A549 (cell line): Measurements from ENCODE around the gene TMED9.

ENCODE experiments used
- CHD2 ChIP-seq: fragments of 150-350 bp; IDR thresholded peaks from 2 replicates; pipeline ENCODE4 v1.6.1; 2014; ENCODE audit warnings: low read length; ENCODE audit not compliant: partially characterized antibody
- CTCF ChIP-seq: fragments of >200 bp; sonication (Bioruptor Twin); formaldehyde crosslinking; IDR thresholded peaks from 3 replicates; pipeline ENCODE4 v1.5.1; 2016
- EP300 ChIP-seq, 2 experiments: fragments of >200 bp; sonication (Bioruptor Twin); formaldehyde crosslinking; IDR thresholded peaks; 2 replicates in 1 of 2; 3 replicates in 1 of 2; pipeline ENCODE4 v1.6.1; 2016 to 2017
- KDM1A ChIP-seq: fragments of 200-600 bp; sonication (generic); IDR thresholded peaks from 2 replicates; pipeline ENCODE4 v1.6.1; 2016; ENCODE audit warnings: low read depth, mild to moderate bottlenecking
- MAZ ChIP-seq: fragments of 150-350 bp; IDR thresholded peaks from 2 replicates; pipeline ENCODE4 v1.6.1; 2014; ENCODE audit warnings: antibody characterized with exemption, low read depth, low read length, borderline replicate concordance
- NFE2L2 ChIP-seq: fragments of 150-350 bp; conservative IDR thresholded peaks from 2 replicates; pipeline ENCODE4 v1.6.1; 2014; ENCODE audit warnings: low read length
- RAD21 ChIP-seq, 2 experiments: fragments of >200 bp in 1 of 2; sonication (Bioruptor Twin) in 1 of 2; formaldehyde crosslinking in 1 of 2; IDR thresholded peaks in 1 of 2; conservative IDR thresholded peaks in 1 of 2; 2 replicates in 1 of 2; 3 replicates in 1 of 2; pipeline ENCODE4 v1.6.1; 2012 to 2018; ENCODE audit warnings: inconsistent platforms in 1 of 2
- SMC3 ChIP-seq: fragments of >200 bp; sonication (Bioruptor Twin); formaldehyde crosslinking; IDR thresholded peaks from 3 replicates; pipeline ENCODE4 v1.6.1; 2018; ENCODE audit warnings: inconsistent platforms
- ZC3H11A ChIP-seq: fragments of 450-650 bp; IDR thresholded peaks from 2 replicates; pipeline ENCODE4 v1.6.1; 2014; ENCODE audit warnings: antibody characterized with exemption, mild to moderate bottlenecking
- TF ChIP-seq, protein P1 (sequence below): fragments of 200-600 bp; sonication (generic); IDR thresholded peaks from 2 replicates; pipeline ENCODE4 v1.6.1; 2016; ENCODE audit warnings: antibody characterized with exemption, mild to moderate bottlenecking, moderate library complexity
- TF ChIP-seq, protein P2 (sequence below): fragments of >200 bp; sonication (Bioruptor Twin); formaldehyde crosslinking; IDR thresholded peaks from 3 replicates; pipeline ENCODE4 v1.6.1; 2016
- TF ChIP-seq, protein P3 (sequence below): IDR thresholded peaks from 2 replicates; pipeline ENCODE4 v1.6.1; 2012

DNA sequence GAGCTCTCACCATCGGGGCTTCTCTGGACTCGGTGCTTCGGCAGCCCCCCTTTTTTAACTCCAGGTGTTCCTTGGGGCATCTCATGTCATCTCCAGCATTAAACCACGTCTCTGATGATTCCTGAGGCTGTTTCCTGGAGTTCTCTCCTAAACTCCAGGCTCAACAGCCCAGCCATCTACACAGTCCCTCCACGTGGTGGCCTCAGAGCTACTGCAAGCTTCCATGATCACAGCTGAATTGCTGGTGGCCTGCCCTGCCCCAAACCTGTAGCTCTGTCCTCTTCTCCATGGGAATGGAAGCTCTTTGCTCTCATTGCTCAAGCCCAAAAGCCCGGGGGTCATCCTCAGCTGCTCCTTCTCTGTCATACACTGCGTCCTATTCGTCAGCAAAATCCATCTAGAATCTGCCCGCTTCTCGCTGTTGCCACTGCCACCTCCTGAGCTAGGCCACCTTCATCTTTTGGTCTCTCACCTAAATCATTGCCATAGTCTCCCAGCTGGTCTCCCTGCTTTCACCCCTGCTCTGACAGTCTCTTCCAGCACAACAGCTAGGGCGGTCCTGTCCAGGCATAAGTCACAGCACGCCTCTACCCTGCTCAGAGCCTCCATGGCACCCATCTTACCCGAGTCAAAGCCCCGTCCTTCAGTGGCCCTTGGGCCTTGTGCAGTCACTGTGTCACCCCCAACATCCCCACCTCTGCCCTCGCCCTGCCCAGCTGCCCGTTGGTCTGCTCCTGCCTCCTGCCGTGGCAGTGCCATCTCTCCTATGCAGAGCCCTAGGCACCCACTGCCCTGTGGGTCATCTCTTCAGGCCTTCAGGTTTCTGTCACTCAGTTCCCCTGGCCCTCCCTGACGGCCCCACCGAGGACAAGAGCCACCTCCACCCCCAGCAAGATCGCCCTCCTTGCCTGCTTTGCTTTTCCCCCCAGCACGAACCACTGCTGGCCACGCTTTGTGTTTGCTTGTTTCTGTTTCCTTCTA lies 14.4 kb downstream of the TMED9 start:
- TF ChIP-seq, protein P1, sequence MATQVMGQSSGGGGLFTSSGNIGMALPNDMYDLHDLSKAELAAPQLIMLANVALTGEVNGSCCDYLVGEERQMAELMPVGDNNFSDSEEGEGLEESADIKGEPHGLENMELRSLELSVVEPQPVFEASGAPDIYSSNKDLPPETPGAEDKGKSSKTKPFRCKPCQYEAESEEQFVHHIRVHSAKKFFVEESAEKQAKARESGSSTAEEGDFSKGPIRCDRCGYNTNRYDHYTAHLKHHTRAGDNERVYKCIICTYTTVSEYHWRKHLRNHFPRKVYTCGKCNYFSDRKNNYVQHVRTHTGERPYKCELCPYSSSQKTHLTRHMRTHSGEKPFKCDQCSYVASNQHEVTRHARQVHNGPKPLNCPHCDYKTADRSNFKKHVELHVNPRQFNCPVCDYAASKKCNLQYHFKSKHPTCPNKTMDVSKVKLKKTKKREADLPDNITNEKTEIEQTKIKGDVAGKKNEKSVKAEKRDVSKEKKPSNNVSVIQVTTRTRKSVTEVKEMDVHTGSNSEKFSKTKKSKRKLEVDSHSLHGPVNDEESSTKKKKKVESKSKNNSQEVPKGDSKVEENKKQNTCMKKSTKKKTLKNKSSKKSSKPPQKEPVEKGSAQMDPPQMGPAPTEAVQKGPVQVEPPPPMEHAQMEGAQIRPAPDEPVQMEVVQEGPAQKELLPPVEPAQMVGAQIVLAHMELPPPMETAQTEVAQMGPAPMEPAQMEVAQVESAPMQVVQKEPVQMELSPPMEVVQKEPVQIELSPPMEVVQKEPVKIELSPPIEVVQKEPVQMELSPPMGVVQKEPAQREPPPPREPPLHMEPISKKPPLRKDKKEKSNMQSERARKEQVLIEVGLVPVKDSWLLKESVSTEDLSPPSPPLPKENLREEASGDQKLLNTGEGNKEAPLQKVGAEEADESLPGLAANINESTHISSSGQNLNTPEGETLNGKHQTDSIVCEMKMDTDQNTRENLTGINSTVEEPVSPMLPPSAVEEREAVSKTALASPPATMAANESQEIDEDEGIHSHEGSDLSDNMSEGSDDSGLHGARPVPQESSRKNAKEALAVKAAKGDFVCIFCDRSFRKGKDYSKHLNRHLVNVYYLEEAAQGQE, result no peak
- TF ChIP-seq CTCF (no peak), MAZ (no peak), RAD21 (conservative IDR thresholded peaks at IDR 0.05 in 1 of 2, IDR thresholded peaks at IDR 0.05 in 1 of 2) (no peak), SMC3 (no peak), EP300 (IDR thresholded peaks at IDR 0.05) (no peak), ZC3H11A (no peak), NFE2L2 (no peak), KDM1A (no peak), CHD2 (no peak)
- TF ChIP-seq, protein P2, sequence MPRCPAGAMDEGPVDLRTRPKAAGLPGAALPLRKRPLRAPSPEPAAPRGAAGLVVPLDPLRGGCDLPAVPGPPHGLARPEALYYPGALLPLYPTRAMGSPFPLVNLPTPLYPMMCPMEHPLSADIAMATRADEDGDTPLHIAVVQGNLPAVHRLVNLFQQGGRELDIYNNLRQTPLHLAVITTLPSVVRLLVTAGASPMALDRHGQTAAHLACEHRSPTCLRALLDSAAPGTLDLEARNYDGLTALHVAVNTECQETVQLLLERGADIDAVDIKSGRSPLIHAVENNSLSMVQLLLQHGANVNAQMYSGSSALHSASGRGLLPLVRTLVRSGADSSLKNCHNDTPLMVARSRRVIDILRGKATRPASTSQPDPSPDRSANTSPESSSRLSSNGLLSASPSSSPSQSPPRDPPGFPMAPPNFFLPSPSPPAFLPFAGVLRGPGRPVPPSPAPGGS, result no peak
- TF ChIP-seq, protein P3, sequence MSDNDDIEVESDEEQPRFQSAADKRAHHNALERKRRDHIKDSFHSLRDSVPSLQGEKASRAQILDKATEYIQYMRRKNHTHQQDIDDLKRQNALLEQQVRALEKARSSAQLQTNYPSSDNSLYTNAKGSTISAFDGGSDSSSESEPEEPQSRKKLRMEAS, result no peak
